GM12801 (cell line): ENCODE measurements around the gene PTPRG.

Source experiments
- TF ChIP-seq, protein P1 (sequence below): IDR thresholded peaks from one replicate; pipeline ENCODE4 v1.5.1; 2011; ENCODE audit warnings: control low read depth; ENCODE audit not compliant: insufficient read length; ENCODE audit errors: extremely low read depth

PTPRG gene

DNA sequence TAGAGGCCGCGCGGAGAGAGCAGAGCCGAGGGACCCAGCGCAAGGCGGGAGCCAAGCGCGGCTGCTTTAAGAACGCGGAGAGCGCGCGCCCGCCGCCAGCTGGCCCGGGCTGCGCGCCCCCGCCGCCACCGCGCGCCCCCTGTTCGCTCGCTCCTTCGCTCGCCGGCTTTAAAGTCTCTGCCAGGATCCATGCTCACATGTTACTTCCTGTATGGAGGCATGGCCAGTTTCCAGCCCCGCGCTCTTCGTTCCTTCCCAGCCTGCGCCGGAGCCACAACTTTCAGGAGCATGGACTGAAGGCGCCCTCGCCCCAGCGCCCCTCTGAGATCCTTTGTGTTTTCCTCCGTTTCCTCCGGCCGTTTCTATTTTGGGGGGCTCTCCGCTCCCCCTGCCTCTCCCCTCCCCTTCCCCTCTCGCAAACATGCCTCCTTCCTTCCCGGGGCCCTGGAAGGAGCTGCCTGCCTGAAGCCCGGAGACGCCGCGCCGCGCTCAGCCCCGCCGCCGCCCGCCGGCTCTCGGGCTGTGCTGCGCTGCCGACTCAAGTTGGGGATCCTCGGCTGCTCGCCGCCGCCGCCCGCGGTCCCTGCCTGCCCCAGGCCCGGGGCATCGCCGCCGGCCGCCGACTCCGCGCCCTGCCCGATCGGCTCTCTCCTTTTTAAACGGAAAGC lies at the start of gene PTPRG:
TSS of gene PTPRG (plus strand) at position 198 of the 668 bp plus-strand sequence. CDS start 717 bp downstream, outside the sequence.
- TF ChIP-seq, protein P1, sequence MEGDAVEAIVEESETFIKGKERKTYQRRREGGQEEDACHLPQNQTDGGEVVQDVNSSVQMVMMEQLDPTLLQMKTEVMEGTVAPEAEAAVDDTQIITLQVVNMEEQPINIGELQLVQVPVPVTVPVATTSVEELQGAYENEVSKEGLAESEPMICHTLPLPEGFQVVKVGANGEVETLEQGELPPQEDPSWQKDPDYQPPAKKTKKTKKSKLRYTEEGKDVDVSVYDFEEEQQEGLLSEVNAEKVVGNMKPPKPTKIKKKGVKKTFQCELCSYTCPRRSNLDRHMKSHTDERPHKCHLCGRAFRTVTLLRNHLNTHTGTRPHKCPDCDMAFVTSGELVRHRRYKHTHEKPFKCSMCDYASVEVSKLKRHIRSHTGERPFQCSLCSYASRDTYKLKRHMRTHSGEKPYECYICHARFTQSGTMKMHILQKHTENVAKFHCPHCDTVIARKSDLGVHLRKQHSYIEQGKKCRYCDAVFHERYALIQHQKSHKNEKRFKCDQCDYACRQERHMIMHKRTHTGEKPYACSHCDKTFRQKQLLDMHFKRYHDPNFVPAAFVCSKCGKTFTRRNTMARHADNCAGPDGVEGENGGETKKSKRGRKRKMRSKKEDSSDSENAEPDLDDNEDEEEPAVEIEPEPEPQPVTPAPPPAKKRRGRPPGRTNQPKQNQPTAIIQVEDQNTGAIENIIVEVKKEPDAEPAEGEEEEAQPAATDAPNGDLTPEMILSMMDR = no peak

DNA sequence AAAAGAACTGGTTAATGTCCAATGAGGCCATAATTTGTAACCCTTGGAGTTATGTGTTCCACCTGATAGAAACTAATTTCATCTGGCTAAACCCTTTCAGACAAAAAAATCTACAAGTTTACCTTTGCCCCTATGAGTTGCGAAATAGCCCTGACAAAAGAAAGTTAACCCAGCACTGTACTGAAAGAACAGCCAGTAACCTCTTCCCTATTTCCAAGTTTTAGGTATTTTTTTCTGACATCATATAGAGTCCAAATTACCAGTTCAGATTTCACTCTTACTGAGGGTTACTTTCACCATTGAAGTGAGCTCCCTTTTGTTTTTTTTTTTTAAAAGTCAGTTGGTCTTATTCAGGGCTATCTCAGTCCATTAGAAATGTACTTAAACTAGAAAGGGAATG lies 42.8 kb upstream of the PTPRG start:
- TF ChIP-seq, protein P1 = no peak

DNA sequence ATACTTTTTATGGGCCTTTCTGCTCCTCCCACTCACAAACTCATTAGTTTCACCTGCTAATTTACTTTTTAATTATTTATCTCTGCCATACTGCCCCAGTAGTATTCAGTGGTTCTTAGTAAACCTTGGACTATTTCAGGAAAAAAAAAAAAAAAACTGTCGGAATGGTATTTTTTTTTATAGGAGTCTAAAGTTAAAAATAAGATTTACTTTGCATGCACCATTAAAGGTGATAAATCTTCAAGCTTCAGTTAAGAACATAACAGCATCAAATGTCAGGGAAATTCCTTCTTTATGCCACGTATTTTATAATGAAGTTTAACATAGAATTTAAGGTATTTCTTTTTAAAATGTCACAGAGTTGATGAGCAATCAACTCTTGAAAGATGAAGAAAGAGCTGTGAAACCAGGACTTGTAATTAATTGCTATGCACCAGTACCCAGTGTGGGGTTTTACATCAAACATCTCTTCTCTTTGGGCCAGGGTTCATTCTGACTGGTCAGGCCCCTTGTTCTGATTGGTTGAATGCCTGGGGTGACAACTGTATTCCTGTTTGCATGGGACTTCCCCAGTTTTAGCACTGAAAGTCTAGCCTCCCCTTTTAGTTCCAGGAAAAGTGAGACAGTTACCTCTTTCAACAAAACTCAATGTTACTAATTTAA lies 40.3 kb upstream of the PTPRG start:
- TF ChIP-seq, protein P1 = no peak

DNA sequence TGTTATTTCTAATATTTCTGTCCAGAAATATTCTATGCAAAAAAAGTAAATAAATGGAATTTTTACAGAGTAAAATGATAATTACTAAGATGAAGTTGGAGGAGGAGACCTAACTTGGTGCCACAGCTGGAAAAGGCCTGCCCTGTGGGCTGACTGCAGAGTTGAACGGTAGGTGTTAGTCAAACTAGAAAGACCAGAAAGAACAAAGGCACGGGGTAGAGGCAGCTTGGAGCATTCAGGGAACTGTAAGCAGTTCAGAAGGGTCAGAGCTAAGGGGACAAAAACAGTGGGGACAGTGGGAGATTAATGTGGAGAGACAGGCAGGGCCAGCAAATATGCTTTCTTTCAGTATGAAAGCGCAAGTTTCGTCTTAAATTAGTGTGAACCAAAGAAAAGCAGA lies 39.3 kb upstream of the PTPRG start:
- TF ChIP-seq, protein P1 = no peak

DNA sequence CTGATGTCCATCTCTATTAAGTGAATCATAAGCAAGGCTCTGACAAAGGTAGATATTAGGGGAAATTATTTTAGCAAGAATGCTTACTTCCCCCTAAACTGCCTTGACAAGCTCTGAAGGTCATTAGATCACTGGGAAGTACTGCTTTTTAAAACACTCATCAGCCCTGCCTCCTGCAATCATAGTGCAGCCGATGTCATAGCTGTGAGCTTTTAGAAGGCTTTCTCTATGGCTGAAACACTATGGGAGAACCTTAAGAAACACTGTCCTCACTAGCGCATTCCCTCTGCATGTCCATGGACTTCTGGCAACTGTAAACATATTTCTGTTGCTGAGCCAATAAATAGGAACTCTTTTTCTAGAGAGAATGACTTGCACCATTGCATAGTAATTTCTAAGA lies 38.7 kb upstream of the PTPRG start:
- TF ChIP-seq, protein P1 = no peak

DNA sequence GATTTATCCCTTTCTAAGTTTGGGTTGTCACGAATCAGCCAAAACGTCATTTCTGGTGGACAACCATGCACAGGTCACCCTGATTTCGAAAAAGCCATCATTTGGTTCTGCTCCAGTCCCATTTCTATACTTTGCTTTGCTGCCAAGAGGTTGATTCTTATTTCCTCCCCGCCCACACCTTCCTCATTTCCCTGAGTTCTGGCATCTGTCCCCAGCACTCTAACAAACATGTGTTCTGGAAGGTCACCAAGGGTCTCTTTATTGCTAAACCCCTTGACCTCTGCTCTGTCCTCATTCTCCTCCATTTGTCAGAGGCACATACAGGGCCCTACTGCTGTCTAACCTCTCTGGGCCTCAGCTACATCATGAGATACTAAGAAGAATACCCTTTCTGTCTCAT lies 36.4 kb upstream of the PTPRG start:
- TF ChIP-seq, protein P1 = no peak

DNA sequence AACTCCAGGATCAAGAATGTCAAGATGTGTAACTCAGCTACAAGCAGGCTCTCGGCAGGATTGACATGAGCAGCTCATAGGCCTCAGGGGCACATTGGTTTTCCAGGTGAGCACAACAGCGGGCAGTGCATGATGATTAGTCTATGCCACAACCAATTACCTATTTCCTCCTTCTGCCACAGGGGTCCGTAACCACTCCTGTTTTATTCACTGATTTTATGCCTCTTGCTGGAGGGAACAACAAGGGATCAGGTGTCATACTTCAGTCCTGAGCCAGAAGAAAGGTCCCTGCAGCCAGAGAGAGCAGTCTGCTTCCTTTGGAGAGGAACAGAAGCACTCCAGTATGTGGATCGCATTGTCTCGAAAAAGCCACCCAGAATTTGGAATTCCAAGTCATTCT lies 35.1 kb upstream of the PTPRG start:
- TF ChIP-seq, protein P1 = no peak
